NCI-H2196 treated with DMSO at 0.1 percent for 48 hours (cell line): ENCODE measurements around the gene TMEM209.
"Not testable (repeated sequence)": the region's sequence is repeated elsewhere in the genome, so short reads cannot be mapped to it uniquely, and the experiment has no call there.

Experiments used
- DNase-seq: peaks from one replicate; lab custom pipeline; 2025; ENCODE audit not compliant: unreplicated experiment; lab: John Stamatoyannopoulos, UW

TMEM209 gene

GRCh38 chr7:130205084-130205947, at the start of gene TMEM209:
TSS of gene TMEM209 (minus strand) at chr7:130205406. CDS start at chr7:130205375, 31 bp downstream.
- peak; percentile 98 for DNase-seq

DNA sequence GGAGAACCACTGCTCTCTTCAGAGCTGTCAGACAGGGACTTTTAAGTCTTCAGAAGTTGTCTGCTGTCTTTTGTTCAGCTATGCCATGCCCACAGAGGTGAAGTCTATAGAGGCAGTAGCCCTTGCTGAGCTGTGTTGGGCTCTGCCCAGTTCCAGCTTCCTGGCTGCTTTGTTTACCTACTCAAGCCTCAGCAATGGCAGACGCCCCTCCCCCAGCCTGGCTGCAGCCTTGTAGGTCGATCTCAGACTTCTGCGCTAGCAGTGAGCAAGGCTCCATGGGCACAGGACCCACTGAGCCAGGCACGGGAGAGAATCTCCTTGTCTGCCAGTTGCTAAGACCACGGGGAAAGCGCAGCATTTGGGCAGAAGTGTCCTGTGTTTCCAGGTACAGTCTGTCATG, 49.3 kb upstream of the TMEM209 start:
- DNase-seq: no peak

- not testable (repeated sequence) for DNase-seq
Observed at GRCh38 chr7:130249626-130250025, 44.4 kb upstream of the TMEM209 start.

GRCh38 chr7:130248842-130249241, 43.6 kb upstream of the TMEM209 start:
- not testable (repeated sequence) for DNase-seq

DNA sequence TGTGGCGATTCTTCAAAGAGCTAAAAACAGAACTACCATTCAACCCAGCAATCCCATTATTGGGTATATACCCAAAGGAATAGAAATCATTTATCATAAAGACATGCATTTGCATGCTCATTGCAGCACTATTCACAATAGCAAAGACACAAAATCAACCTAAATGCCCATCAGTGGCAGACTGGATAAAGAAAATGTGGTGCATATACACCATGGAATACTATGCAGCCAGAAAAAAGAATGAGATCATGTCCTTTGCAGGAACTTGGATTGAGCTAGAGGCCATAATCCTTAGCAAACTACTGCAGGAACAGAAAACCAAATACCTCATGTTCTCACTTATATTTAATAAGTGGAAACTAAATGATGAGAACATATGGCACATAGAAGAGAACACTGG, 41.3 kb upstream of the TMEM209 start:
- not testable (repeated sequence) for DNase-seq

GRCh38 chr7:130243486-130243885, 38.3 kb upstream of the TMEM209 start:
- DNase-seq: not testable (repeated sequence)

- DNase-seq: no peak
Observed at GRCh38 chr7:130242198-130243014, 37.2 kb upstream of the TMEM209 start.

DNA sequence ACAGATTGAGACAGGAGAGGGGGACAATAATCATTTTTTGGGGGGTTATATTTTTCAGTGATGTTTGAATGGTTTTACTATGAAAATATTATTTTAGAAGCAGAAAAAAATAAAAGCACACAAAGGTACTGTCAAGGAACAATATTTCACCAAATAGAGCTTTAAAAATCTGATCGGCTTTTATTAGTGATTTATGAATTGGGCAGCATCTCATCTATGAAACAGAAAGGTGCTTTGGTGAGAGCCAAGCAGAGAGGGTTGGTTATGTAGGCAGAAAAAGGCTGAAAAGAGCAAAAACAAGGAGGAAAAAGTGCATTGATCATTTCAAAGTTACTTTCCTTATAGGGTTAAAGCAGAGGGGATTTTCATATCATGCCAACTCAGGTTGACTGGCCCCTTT, 35.0 kb upstream of the TMEM209 start:
- no peak for DNase-seq

- DNase-seq: not testable (repeated sequence)
Observed at GRCh38 chr7:130236361-130236760, 31.2 kb upstream of the TMEM209 start.

GRCh38 chr7:130234078-130234477, 28.9 kb upstream of the TMEM209 start:
- no peak for DNase-seq

DNA sequence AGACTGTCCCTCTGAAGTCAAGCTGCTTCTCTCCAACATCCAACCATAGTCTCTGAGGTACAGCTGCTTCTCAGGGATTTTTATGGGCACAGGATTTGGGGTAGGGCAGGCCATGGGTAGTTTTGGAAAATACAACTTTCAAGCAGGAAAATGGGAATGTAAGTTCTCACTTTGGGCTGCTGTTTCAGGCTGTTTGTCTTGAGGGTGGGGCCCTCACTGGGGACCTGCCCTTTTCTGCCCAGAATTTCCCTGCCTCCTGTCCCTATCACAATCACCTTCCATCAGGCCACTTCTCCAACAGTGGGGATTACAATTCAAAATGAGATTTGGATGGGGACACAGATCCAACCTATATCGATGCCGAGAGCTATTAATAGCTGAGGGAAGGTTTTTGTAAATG, 27.0 kb upstream of the TMEM209 start:
- DNase-seq: no peak

GRCh38 chr7:130231792-130232191, 26.6 kb upstream of the TMEM209 start:
- no peak for DNase-seq

- DNase-seq: not testable (repeated sequence)
Observed at GRCh38 chr7:130229981-130230380, 24.8 kb upstream of the TMEM209 start.

DNA sequence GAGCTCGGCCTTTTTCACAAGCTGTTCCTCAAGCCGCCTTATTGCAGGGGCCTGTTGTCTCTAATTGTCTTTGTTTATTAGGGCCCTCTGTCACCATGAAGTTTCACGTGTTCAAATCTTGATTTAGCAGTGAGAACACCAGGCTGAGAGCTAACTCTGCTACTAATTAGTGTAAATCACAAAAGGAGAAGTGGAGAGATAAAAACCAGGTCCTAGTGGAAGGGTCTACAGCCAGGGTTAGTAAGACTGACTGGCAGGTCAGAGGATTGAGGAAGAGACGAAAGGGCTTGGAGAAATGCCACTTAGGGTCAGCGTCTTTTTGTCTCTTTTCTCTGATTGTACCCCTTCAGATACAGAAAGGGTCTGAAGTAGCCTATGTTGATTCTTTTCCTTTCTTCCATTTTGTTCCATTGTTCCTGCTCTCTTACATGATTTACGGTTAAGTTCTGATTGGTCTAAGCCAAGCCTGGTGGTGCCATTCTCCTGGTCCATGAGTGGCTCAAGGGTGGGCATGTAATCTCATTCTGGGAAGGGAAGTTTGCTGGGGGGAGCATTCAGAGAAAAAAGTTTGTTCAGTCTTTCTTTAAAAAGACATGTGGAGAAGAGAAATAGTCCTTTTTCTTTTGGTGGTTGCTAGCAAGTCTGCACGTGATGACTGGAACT, 23.8 kb upstream of the TMEM209 start:
- DNase-seq: no peak

GRCh38 chr7:130227883-130228575, 22.8 kb upstream of the TMEM209 start:
- no peak for DNase-seq

- DNase-seq: no peak
Observed at GRCh38 chr7:130226333-130226732, 21.1 kb upstream of the TMEM209 start.

DNA sequence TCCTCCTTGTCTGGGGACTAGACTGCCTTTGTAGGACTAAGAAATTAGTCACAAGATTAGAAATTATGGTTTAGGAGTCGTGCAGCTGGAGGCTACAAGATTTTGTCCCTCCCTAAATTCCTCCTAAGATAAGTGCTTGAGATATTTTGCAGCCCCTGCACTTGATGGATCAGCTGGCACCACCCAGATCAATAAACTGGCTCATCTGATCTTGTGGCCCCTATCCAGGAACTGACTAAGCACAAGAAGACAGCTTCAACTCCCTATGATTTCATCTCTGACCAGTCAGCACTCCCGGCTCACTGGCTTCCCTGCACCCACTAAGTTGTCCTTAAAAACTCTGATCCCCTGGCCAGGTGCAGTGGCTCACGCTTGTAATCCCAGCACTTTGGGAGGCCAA, 19.7 kb upstream of the TMEM209 start:
- DNase-seq: not testable (repeated sequence)

GRCh38 chr7:130224210-130224609, 19.0 kb upstream of the TMEM209 start:
- no peak for DNase-seq

GRCh38 chr7:130223646-130224045, 18.4 kb upstream of the TMEM209 start:
- no peak for DNase-seq

- no peak for DNase-seq
Observed at GRCh38 chr7:130221746-130222145, 16.5 kb upstream of the TMEM209 start.

GRCh38 chr7:130219871-130220270, 14.7 kb upstream of the TMEM209 start:
- no peak for DNase-seq
